ENCODE results near the gene BBS9. TPM values are rescaled to one million over a fixed set of nuclear protein-coding genes. Genes with fewer than 3 reads are reported as not detected.

Gene BBS9
- total and polyA plus RNA-seq, 2 experiments from 2014 or later = 27.2 to 66.1 TPM

DNA sequence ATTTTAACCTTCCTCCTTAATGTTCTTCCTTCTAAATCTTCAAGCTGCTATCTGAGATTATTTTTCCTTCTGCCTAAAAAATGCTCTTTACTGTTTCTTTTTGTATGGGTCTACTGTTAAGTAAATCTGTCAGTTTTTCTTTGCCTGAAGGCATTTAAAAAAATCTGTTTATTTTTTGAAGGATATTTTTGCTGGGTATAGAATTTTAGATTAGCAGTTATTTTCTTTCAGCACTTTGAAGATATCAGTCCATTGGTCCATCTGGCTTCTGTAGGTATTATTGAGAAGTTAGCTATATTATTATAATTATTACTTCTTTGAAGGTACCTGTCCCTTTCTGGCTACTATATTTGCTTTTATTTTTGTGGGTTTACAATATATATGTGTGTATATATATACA, 171.4 kb downstream of the BBS9 start:
- H2AFZ ChIP-seq = no peak overlapping the region
- H3K4me1 ChIP-seq (ENCODE audit: insufficient read depth) = no peaks in the 10 kb centered on the region
- H3K27ac Mint-ChIP-seq = no peak overlapping the region
- no peaks in the 10 kb centered on the region for H3F3A ChIP-seq (replicated peaks; ENCODE audit: low read depth)
- no peaks in the 10 kb centered on the region for H3K79me2 ChIP-seq (replicated peaks; ENCODE audit: insufficient read depth)
- no peak overlapping the region for H3K4me3 ChIP-seq
- no peaks in the 10 kb centered on the region for H3K4me1 Mint-ChIP-seq
- peaks cover 2% of the 10 kb centered on the region for H3K27me3 Mint-ChIP-seq (ENCODE audit: insufficient read depth, low read depth, poor library complexity)
- H4K20me1 ChIP-seq (replicated peaks; ENCODE audit: insufficient read depth) = no peaks in the 10 kb centered on the region
- peaks cover 38% of the 10 kb centered on the region for H3K36me3 Mint-ChIP-seq (ENCODE audit: low read depth)
- no peak overlapping the region for H3K4me3 Mint-ChIP-seq
- H3K9me3 Mint-ChIP-seq = peaks cover 48% of the 10 kb centered on the region
- no peak for TF ChIP-seq EZH2phosphoT487 (IDR thresholded peaks at IDR 0.05; ENCODE audit: unreplicated experiment)
- TF ChIP-seq STAT1 (IDR thresholded peaks at IDR 0.05; ENCODE audit: unreplicated experiment) = no peak
- no peak for TF ChIP-seq POLR2AphosphoS5 (IDR thresholded peaks at IDR 0.05; ENCODE audit: low read depth)
- no peak for TF ChIP-seq EZH2 (IDR thresholded peaks at IDR 0.05; ENCODE audit: low read depth, unreplicated experiment)
- no peak for TF ChIP-seq ZNF114 (CRISPR knock-in tag; IDR thresholded peaks at IDR 0.05)
- TF ChIP-seq, protein P1, sequence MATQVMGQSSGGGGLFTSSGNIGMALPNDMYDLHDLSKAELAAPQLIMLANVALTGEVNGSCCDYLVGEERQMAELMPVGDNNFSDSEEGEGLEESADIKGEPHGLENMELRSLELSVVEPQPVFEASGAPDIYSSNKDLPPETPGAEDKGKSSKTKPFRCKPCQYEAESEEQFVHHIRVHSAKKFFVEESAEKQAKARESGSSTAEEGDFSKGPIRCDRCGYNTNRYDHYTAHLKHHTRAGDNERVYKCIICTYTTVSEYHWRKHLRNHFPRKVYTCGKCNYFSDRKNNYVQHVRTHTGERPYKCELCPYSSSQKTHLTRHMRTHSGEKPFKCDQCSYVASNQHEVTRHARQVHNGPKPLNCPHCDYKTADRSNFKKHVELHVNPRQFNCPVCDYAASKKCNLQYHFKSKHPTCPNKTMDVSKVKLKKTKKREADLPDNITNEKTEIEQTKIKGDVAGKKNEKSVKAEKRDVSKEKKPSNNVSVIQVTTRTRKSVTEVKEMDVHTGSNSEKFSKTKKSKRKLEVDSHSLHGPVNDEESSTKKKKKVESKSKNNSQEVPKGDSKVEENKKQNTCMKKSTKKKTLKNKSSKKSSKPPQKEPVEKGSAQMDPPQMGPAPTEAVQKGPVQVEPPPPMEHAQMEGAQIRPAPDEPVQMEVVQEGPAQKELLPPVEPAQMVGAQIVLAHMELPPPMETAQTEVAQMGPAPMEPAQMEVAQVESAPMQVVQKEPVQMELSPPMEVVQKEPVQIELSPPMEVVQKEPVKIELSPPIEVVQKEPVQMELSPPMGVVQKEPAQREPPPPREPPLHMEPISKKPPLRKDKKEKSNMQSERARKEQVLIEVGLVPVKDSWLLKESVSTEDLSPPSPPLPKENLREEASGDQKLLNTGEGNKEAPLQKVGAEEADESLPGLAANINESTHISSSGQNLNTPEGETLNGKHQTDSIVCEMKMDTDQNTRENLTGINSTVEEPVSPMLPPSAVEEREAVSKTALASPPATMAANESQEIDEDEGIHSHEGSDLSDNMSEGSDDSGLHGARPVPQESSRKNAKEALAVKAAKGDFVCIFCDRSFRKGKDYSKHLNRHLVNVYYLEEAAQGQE (IDR thresholded peaks at IDR 0.05; ENCODE audit: unreplicated experiment) = no peak
- TF ChIP-seq, protein P2, sequence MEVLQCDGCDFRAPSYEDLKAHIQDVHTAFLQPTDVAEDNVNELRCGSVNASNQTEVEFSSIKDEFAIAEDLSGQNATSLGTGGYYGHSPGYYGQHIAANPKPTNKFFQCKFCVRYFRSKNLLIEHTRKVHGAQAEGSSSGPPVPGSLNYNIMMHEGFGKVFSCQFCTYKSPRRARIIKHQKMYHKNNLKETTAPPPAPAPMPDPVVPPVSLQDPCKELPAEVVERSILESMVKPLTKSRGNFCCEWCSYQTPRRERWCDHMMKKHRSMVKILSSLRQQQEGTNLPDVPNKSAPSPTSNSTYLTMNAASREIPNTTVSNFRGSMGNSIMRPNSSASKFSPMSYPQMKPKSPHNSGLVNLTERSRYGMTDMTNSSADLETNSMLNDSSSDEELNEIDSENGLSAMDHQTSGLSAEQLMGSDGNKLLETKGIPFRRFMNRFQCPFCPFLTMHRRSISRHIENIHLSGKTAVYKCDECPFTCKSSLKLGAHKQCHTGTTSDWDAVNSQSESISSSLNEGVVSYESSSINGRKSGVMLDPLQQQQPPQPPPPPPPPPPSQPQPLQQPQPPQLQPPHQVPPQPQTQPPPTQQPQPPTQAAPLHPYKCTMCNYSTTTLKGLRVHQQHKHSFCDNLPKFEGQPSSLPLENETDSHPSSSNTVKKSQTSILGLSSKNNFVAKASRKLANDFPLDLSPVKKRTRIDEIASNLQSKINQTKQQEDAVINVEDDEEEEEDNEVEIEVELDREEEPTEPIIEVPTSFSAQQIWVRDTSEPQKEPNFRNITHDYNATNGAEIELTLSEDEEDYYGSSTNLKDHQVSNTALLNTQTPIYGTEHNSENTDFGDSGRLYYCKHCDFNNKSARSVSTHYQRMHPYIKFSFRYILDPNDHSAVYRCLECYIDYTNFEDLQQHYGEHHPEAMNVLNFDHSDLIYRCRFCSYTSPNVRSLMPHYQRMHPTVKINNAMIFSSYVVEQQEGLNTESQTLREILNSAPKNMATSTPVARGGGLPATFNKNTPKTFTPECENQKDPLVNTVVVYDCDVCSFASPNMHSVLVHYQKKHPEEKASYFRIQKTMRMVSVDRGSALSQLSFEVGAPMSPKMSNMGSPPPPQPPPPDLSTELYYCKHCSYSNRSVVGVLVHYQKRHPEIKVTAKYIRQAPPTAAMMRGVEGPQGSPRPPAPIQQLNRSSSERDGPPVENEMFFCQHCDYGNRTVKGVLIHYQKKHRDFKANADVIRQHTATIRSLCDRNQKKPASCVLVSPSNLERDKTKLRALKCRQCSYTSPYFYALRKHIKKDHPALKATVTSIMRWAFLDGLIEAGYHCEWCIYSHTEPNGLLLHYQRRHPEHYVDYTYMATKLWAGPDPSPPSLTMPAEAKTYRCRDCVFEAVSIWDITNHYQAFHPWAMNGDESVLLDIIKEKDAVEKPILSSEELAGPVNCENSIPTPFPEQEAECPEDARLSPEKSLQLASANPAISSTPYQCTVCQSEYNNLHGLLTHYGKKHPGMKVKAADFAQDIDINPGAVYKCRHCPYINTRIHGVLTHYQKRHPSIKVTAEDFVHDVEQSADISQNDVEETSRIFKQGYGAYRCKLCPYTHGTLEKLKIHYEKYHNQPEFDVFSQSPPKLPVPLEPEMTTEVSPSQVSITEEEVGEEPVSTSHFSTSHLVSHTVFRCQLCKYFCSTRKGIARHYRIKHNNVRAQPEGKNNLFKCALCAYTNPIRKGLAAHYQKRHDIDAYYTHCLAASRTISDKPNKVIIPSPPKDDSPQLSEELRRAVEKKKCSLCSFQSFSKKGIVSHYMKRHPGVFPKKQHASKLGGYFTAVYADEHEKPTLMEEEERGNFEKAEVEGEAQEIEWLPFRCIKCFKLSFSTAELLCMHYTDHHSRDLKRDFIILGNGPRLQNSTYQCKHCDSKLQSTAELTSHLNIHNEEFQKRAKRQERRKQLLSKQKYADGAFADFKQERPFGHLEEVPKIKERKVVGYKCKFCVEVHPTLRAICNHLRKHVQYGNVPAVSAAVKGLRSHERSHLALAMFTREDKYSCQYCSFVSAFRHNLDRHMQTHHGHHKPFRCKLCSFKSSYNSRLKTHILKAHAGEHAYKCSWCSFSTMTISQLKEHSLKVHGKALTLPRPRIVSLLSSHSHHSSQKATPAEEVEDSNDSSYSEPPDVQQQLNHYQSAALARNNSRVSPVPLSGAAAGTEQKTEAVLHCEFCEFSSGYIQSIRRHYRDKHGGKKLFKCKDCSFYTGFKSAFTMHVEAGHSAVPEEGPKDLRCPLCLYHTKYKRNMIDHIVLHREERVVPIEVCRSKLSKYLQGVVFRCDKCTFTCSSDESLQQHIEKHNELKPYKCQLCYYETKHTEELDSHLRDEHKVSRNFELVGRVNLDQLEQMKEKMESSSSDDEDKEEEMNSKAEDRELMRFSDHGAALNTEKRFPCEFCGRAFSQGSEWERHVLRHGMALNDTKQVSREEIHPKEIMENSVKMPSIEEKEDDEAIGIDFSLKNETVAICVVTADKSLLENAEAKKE (CRISPR knock-in tag; IDR thresholded peaks at IDR 0.05) = no peak
- TF ChIP-seq NANOG (IDR thresholded peaks at IDR 0.05; ENCODE audit: borderline replicate concordance) = no peak
- no peak for TF ChIP-seq ZNF331 (CRISPR knock-in tag; IDR thresholded peaks at IDR 0.05; ENCODE audit: low read depth)
- TF ChIP-seq CREB1 (CRISPR knock-in tag; IDR thresholded peaks at IDR 0.05; ENCODE audit: low read depth) = no peak
- TF ChIP-seq JUNB (IDR thresholded peaks at IDR 0.05; ENCODE audit: unreplicated experiment) = no peak
- TF ChIP-seq, protein P3, sequence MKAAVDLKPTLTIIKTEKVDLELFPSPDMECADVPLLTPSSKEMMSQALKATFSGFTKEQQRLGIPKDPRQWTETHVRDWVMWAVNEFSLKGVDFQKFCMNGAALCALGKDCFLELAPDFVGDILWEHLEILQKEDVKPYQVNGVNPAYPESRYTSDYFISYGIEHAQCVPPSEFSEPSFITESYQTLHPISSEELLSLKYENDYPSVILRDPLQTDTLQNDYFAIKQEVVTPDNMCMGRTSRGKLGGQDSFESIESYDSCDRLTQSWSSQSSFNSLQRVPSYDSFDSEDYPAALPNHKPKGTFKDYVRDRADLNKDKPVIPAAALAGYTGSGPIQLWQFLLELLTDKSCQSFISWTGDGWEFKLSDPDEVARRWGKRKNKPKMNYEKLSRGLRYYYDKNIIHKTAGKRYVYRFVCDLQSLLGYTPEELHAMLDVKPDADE (IDR thresholded peaks at IDR 0.05) = no peak
- TF ChIP-seq, protein P4, sequence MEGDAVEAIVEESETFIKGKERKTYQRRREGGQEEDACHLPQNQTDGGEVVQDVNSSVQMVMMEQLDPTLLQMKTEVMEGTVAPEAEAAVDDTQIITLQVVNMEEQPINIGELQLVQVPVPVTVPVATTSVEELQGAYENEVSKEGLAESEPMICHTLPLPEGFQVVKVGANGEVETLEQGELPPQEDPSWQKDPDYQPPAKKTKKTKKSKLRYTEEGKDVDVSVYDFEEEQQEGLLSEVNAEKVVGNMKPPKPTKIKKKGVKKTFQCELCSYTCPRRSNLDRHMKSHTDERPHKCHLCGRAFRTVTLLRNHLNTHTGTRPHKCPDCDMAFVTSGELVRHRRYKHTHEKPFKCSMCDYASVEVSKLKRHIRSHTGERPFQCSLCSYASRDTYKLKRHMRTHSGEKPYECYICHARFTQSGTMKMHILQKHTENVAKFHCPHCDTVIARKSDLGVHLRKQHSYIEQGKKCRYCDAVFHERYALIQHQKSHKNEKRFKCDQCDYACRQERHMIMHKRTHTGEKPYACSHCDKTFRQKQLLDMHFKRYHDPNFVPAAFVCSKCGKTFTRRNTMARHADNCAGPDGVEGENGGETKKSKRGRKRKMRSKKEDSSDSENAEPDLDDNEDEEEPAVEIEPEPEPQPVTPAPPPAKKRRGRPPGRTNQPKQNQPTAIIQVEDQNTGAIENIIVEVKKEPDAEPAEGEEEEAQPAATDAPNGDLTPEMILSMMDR (conservative IDR thresholded peaks at IDR 0.05; ENCODE audit: low read depth in 2 of 2) = no peak
- no peak overlapping the region for H3K4me2 ChIP-seq
- no peaks in the 10 kb centered on the region; the same call in none of the 2 replicates for H3K9me2 ChIP-seq (ENCODE audit: insufficient read depth)
- H3K27me3 ChIP-seq (ENCODE audit: insufficient read depth) = no peaks in the 10 kb centered on the region
- H3K27ac ChIP-seq (ENCODE audit: low read depth) = no peak overlapping the region
- DNase-seq (ENCODE audit: low spot score) = no peak
- no peak for ATAC-seq
- peaks cover 9% of the 10 kb centered on the region; the same call in 1 of the 2 replicates for H3K36me3 ChIP-seq (ENCODE audit: insufficient read depth)

Measured in GM23338 (cell line).